Measurements from ENCODE around the gene TSHZ3.

DNA sequence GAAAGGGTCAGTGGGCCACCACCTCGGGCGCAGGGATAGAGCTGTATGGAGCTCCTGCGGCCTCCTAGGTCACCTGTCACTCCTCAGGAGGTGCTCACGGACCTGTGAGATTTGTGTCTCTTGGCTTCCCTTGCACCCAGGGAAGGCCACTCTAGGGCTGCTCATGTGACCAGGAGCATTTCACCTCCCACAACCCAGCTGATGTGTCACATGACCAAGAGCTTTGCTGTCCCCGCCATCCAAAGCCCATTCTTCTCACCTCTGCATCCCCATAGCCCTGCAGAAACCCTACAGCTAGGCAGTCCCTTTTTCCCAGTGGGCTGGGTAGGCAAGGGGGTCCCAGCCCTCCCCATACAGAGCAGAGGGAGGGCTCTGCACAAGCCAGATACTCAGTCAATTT lies 51.2 kb downstream of the TSHZ3 start:
- TF ChIP-seq POLR2A (IDR thresholded peaks at IDR 0.05): no peak
- TF ChIP-seq, protein P1, sequence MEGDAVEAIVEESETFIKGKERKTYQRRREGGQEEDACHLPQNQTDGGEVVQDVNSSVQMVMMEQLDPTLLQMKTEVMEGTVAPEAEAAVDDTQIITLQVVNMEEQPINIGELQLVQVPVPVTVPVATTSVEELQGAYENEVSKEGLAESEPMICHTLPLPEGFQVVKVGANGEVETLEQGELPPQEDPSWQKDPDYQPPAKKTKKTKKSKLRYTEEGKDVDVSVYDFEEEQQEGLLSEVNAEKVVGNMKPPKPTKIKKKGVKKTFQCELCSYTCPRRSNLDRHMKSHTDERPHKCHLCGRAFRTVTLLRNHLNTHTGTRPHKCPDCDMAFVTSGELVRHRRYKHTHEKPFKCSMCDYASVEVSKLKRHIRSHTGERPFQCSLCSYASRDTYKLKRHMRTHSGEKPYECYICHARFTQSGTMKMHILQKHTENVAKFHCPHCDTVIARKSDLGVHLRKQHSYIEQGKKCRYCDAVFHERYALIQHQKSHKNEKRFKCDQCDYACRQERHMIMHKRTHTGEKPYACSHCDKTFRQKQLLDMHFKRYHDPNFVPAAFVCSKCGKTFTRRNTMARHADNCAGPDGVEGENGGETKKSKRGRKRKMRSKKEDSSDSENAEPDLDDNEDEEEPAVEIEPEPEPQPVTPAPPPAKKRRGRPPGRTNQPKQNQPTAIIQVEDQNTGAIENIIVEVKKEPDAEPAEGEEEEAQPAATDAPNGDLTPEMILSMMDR (IDR thresholded peaks at IDR 0.05): no peak

Data from lower leg skin (tissue), 3 donors.